ENCODE data around the gene KPNA4.

The KPNA4 gene

GRCh38 chr3:160449636-160450598 lies 115.5 kb downstream of the KPNA4 start, which contains the start of gene TRIM59:
TSS of gene TRIM59 (minus strand) at chr3:160449786. CDS start at chr3:160439183, 10,603 bp downstream.
- DNase-seq (ENCODE audit: low read depth), result peak; percentile 99
- TF ChIP-seq, protein P1, sequence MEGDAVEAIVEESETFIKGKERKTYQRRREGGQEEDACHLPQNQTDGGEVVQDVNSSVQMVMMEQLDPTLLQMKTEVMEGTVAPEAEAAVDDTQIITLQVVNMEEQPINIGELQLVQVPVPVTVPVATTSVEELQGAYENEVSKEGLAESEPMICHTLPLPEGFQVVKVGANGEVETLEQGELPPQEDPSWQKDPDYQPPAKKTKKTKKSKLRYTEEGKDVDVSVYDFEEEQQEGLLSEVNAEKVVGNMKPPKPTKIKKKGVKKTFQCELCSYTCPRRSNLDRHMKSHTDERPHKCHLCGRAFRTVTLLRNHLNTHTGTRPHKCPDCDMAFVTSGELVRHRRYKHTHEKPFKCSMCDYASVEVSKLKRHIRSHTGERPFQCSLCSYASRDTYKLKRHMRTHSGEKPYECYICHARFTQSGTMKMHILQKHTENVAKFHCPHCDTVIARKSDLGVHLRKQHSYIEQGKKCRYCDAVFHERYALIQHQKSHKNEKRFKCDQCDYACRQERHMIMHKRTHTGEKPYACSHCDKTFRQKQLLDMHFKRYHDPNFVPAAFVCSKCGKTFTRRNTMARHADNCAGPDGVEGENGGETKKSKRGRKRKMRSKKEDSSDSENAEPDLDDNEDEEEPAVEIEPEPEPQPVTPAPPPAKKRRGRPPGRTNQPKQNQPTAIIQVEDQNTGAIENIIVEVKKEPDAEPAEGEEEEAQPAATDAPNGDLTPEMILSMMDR (conservative IDR thresholded peaks at IDR 0.05; ENCODE audit: low read depth, low read length), result peak; percentile 29
- H3K4me3 ChIP-seq (ENCODE audit: low read depth, low read length), result peak within 1 kb of the TSS; percentile 88

DNA sequence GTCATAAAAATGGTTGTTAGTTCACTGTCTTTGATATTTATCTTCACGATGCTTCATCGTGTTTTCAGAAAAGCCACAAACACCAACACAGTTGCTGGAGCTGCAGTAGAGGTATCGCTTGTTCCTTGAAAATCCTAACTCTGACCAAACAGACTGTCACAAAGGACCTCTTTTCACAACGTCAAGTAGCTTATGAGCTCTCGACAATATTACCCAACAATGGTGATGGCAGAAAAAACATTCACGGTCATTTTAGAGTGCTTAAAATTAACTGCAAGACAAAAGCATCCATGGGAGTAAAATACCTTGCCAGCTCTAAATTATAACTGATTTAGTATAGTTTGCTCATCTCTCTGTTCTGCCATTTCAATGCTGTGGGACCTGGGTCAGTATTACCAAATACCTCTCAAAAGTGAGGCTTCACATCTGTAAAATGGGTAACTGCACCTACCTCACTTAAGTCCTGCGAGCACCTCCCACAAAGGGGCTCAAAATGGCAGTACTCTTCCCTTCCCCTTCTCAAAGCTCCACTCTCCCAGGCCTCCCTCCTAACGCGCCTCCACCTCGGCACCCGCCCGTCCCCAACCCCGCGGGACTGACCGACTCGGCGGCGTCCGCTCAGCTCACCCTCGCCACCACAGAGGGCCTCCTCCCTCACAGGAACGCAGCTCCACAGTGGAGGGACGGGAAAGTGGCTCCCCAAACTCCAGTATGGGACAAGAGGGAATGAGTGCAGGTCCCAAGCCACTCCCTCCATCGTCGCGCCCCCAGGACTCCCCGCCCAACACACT lies 116.3 kb downstream of the KPNA4 start:
- TF ChIP-seq, protein P1 (conservative IDR thresholded peaks at IDR 0.05; ENCODE audit: low read depth, low read length), result no peak
- peak overlapping the region; percentile 88 for H3K4me3 ChIP-seq (ENCODE audit: low read depth, low read length)
- peak; percentile 53 for DNase-seq (ENCODE audit: low read depth)

GRCh38 chr3:160447544-160447943 lies 117.8 kb downstream of the KPNA4 start:
- peak; percentile 44 for DNase-seq (ENCODE audit: low read depth)
- TF ChIP-seq, protein P1 (conservative IDR thresholded peaks at IDR 0.05; ENCODE audit: low read depth, low read length), result no peak
- peak overlapping the region; percentile 23 for H3K4me3 ChIP-seq (ENCODE audit: low read depth, low read length)

DNA sequence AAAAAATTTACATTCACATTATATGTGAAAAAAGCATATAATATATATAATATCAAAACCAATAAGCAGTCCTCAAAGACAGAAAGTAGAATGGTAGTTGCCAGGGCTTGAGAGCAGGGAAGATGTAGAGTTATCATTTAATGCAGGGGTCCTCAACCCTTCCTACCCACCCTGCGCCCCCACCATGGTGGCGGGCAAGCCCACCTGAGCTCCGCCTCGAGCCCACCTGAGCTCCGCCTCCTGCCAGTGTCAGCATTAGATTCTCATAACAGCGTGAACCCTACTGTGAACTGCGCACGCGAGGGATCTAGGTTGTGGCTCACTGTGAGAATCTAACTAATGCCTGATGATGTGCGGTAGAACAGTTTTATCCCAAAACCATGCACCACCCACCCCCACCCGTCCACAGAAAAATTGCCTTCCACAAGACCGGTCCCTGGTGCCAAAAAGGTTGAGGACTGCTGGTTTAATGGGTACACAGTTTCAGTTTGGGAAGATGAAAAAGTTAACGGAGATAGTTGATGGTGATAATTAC lies 118.8 kb downstream of the KPNA4 start:
- TF ChIP-seq, protein P1 (conservative IDR thresholded peaks at IDR 0.05; ENCODE audit: low read depth, low read length), result no peak
- no peak for DNase-seq (ENCODE audit: low read depth)
- H3K4me3 ChIP-seq (ENCODE audit: low read depth, low read length), result no peak overlapping the region

DNA sequence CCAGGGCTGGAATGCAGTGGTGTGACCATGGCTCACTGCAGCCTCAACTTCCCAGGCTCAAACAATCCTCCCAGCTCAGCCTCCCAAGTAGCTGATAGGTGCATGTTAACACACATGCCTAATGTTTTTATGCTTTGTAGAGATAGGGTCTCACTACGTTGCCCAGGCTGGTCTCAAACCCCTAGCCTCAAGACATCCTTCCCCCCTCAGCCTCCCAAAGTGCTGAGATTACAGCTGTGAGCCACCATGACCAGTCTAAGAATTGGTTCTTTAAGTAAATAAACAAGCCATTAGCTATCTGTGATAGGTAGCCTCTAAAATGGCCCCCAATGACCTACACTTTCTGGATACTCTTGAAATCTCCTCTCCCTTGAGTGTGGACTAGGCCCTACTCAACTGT lies 119.5 kb downstream of the KPNA4 start:
- TF ChIP-seq, protein P1 (conservative IDR thresholded peaks at IDR 0.05; ENCODE audit: low read depth, low read length), result no peak
- DNase-seq (ENCODE audit: low read depth), result no peak
- no peak overlapping the region for H3K4me3 ChIP-seq (ENCODE audit: low read depth, low read length)
